Liver (tissue), 9 donors: ENCODE results near the gene LYST. TPM values are rescaled to one million over a fixed set of nuclear protein-coding genes. Genes with fewer than 3 reads are reported as not detected.

Experiments used
- DNase-seq: peaks from one replicate; pipeline ENCODE4 v3.0.0-alpha.2; 2017; ENCODE audit warnings: low spot score
- H3K27ac ChIP-seq, 2 donors: one replicate each; pipeline ENCODE4 v1.7.0; 2013; ENCODE audit warnings: inconsistent platforms in 2 of 2, low read length in 2 of 2, control low read depth in 1 of 2, low read depth in 1 of 2, mild to moderate bottlenecking in 1 of 2
- H3K27me3 ChIP-seq, 4 donors: one replicate each; pipeline versions ENCODE4 v1.6.1 to v1.7.0; 2013; ENCODE audit warnings: low read length in 3 of 4, inconsistent platforms in 1 of 4, mild to moderate bottlenecking in 1 of 4, moderate library complexity in 1 of 4; ENCODE audit not compliant: control insufficient read depth in 4 of 4, insufficient read depth in 4 of 4
- H3K36me3 ChIP-seq, 4 donors: one replicate each; pipeline versions ENCODE4 v1.6.1 to v1.7.0; 2013; ENCODE audit warnings: low read length in 3 of 4, mild to moderate bottlenecking in 3 of 4, low read depth in 1 of 4, moderate library complexity in 1 of 4; ENCODE audit not compliant: control insufficient read depth in 4 of 4, insufficient read depth in 3 of 4
- H3K4me1 ChIP-seq, 4 donors: one replicate each; pipeline versions ENCODE4 v1.6.1 to v1.7.0; 2013; ENCODE audit warnings: low read length in 3 of 4, mild to moderate bottlenecking in 3 of 4, moderate library complexity in 1 of 4; ENCODE audit not compliant: control insufficient read depth in 4 of 4, insufficient read depth in 4 of 4
- H3K4me3 ChIP-seq, 3 donors: one replicate each; pipeline versions ENCODE4 v1.6.1 to v1.7.0; 2013; ENCODE audit warnings: low read length in 3 of 3, control low read depth in 1 of 3, low read depth in 1 of 3, mild to moderate bottlenecking in 1 of 3
- H3K9ac ChIP-seq, 2 donors: one replicate each; pipeline ENCODE4 v1.7.0; 2013; ENCODE audit warnings: low read length in 2 of 2, mild to moderate bottlenecking in 2 of 2, moderate library complexity in 2 of 2, control low read depth in 1 of 2, low read depth in 1 of 2
- H3K9me3 ChIP-seq, 4 donors: one replicate each; pipeline versions ENCODE4 v1.6.1 to v1.7.0; 2013; ENCODE audit warnings: low read length in 3 of 4; ENCODE audit not compliant: control insufficient read depth in 4 of 4
- EGR1 ChIP-seq, 2 donors: IDR thresholded peaks; 2 replicates each; pipeline ENCODE4 v1.6.1; 2016 to 2018; ENCODE audit warnings: antibody characterized with exemption in 2 of 2, low read depth in 2 of 2
- FOXA1 ChIP-seq: IDR thresholded peaks from 2 replicates; pipeline ENCODE4 v1.6.1; 2016; ENCODE audit warnings: antibody characterized with exemption
- FOXA2 ChIP-seq: IDR thresholded peaks from 2 replicates; pipeline ENCODE4 v1.6.1; 2016; ENCODE audit warnings: antibody characterized with exemption
- GABPA ChIP-seq, 2 donors: IDR thresholded peaks in 1 of 2; conservative IDR thresholded peaks in 1 of 2; 2 replicates each; pipeline ENCODE4 v1.6.1; 2016; ENCODE audit warnings: antibody characterized with exemption in 2 of 2, mild to moderate bottlenecking in 1 of 2, moderate library complexity in 1 of 2
- HNF4A ChIP-seq, 2 donors: conservative IDR thresholded peaks; 2 replicates each; pipeline ENCODE4 v1.6.1; 2016; ENCODE audit warnings: antibody characterized with exemption in 2 of 2, mild to moderate bottlenecking in 2 of 2
- HNF4G ChIP-seq: IDR thresholded peaks from 2 replicates; pipeline ENCODE4 v1.6.1; 2016; ENCODE audit warnings: antibody characterized with exemption
- JUND ChIP-seq, 2 donors: IDR thresholded peaks; 2 replicates each; pipeline ENCODE4 v1.6.1; 2016; ENCODE audit warnings: antibody characterized with exemption in 2 of 2
- NR2F2 ChIP-seq: IDR thresholded peaks from 2 replicates; pipeline ENCODE4 v1.6.1; 2016; ENCODE audit warnings: antibody characterized with exemption
- RAD21 ChIP-seq, 2 donors: IDR thresholded peaks; 2 replicates each; pipeline ENCODE4 v1.6.1; 2016; ENCODE audit warnings: antibody characterized with exemption in 2 of 2, mild to moderate bottlenecking in 2 of 2
- RXRA ChIP-seq, 2 donors: IDR thresholded peaks; 2 replicates each; pipeline ENCODE4 v1.6.1; 2017 to 2018; ENCODE audit warnings: antibody characterized with exemption in 2 of 2, mild to moderate bottlenecking in 1 of 2
- SP1 ChIP-seq: IDR thresholded peaks from 2 replicates; pipeline ENCODE4 v1.6.1; 2018; ENCODE audit warnings: antibody characterized with exemption, mild to moderate bottlenecking
- TAF1 ChIP-seq: conservative IDR thresholded peaks from 2 replicates; pipeline ENCODE4 v1.6.1; 2016; ENCODE audit warnings: antibody characterized with exemption, mild to moderate bottlenecking
- YY1 ChIP-seq: IDR thresholded peaks from 2 replicates; pipeline ENCODE4 v1.6.1; 2016; ENCODE audit warnings: antibody characterized with exemption, mild to moderate bottlenecking
- WGBS: extraction: QIAGEN DNeasy Blood & Tissue Kit; methylation state at CpG from one replicate; pipeline ENCODE4 v1.1.7; 2013; 5-methylcytosine and 5-hydroxymethylcytosine counted together
- polyA plus RNA-seq, 2 donors: library from polyadenylated mRNA; stranded (reverse) in 1 of 2; unstranded in 1 of 2; fragments of 200-250 nt in 1 of 2; fragments of >200 nt in 1 of 2; fragmentation: Nextera tagmentation in 1 of 2; extraction: Ambion mirVana in 1 of 2; gene quantifications; one replicate each; pipeline versions ENCODE4 v1.2.1 to v1.2.3, GENCODE V29; 2013 to 2015
- total RNA-seq, 2 donors: library from RNA; depleted of rRNA; stranded (reverse); fragments of >200 nt; gene quantifications; one replicate each; pipeline ENCODE4 v1.2.3, GENCODE V29; 2014
- TF ChIP-seq, protein P1 (sequence below): IDR thresholded peaks from 2 replicates; pipeline ENCODE4 v1.6.1; 2016; ENCODE audit warnings: antibody characterized with exemption
- TF ChIP-seq, protein P2 (sequence below): IDR thresholded peaks from 2 replicates; pipeline ENCODE4 v1.6.1; 2016; ENCODE audit warnings: antibody characterized with exemption
- TF ChIP-seq, protein P3 (sequence below): fragments of 150-350 bp; IDR thresholded peaks from 2 replicates; pipeline ENCODE4 v1.5.1; 2017; ENCODE audit warnings: improper control_type of control experiment, low read depth, low read length; ENCODE audit not compliant: missing input control
- TF ChIP-seq, protein P4 (sequence below): IDR thresholded peaks from 2 replicates; pipeline ENCODE4 v1.6.1; 2016; ENCODE audit warnings: antibody characterized with exemption, mild to moderate bottlenecking
- TF ChIP-seq, protein P5 (sequence below): IDR thresholded peaks from 2 replicates; pipeline ENCODE4 v1.6.1; 2016; ENCODE audit warnings: antibody characterized with exemption
- donor health status: healthy.
- donor health status: healthy.
- donor health status: healthy.
- donor health status: healthy.
- donor health status: healthy.

Gene LYST
- total and polyA plus RNA-seq, 4 donors: 3.4 to 45.9 (median 14.2) TPM

DNA sequence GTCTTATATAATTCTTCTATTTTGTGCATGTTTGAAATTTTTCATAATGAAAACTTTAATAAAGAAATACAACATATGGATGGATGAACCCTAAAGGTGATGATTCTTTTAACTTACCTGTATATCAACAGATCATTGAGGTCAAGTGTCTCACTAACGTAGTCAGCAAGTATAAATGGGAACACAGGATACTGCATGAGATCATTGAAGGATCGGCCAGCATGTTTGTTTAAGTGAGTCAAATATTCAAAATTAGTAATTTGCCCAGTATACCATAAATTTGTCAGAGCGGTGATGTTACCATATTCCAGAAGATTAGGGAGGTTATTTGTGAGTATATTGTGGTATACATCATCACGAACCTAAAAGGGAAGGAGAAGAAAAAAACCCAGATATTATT, 146.2 kb downstream of the LYST start:
- TF ChIP-seq TAF1: no peak
- TF ChIP-seq, protein P1, sequence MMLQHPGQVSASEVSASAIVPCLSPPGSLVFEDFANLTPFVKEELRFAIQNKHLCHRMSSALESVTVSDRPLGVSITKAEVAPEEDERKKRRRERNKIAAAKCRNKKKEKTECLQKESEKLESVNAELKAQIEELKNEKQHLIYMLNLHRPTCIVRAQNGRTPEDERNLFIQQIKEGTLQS: no peak
- H3K4me3 ChIP-seq: no peak overlapping the region
- WGBS: 92% methylated on average over 4 of the region's 4 CpGs
- no peak overlapping the region for H3K9ac ChIP-seq
- H3K36me3 ChIP-seq: peaks cover 5 to 43% (median 27%) of the 10 kb centered on the region in 4 donors
- no peak overlapping the region for H3K27ac ChIP-seq
- no peak for DNase-seq
- H3K9me3 ChIP-seq: no peaks in the 10 kb centered on the region
- H3K4me1 ChIP-seq: no peaks in the 10 kb centered on the region
- H3K27me3 ChIP-seq: no peaks in the 10 kb centered on the region

DNA sequence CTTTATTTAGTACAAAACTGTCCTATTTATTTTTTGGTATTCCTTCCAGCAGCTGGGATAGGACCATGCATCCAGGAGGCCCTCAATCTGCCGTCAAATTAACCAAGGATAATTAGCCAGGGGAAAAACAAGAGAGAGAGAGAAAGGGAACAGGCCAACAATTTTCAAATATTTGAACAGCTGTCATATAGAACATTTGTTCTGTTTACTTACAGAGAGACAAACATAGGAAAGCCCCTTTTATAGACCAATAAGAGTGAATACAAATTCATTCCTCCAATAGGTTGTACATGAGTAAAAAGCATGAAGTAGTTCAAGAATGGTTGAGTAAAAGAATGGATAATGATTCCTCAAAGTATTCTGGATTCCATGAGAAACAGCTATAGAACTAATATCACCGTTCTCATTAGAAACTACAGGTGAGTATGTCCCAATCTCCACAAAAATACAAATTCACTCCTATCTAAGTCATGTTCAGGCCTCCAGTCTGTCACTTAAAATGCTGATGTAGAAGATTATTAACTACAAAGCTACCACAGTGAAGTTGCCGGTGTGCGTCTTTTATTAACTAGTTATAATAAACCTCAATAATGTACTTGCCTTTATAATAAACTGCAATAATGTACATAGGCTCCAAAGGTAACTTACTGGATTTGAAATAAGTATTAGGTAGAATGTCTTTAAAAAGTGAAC, 152.4 kb downstream of the LYST start:
- TF ChIP-seq EGR1 (IDR thresholded peaks at IDR 0.05; ENCODE audit: low read depth in 2 of 2): no peak
- no peak for TF ChIP-seq GABPA (IDR thresholded peaks at IDR 0.05 in 1 of 2, conservative IDR thresholded peaks at IDR 0.05 in 1 of 2)
- TF ChIP-seq FOXA1: no peak
- TF ChIP-seq HNF4A (conservative IDR thresholded peaks at IDR 0.05): no peak
- no peak for TF ChIP-seq TAF1
- TF ChIP-seq JUND (IDR thresholded peaks at IDR 0.05): no peak
- TF ChIP-seq RXRA (IDR thresholded peaks at IDR 0.05): no peak
- TF ChIP-seq, protein P2, sequence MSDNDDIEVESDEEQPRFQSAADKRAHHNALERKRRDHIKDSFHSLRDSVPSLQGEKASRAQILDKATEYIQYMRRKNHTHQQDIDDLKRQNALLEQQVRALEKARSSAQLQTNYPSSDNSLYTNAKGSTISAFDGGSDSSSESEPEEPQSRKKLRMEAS: no peak
- no peak for TF ChIP-seq SP1
- TF ChIP-seq, protein P3, sequence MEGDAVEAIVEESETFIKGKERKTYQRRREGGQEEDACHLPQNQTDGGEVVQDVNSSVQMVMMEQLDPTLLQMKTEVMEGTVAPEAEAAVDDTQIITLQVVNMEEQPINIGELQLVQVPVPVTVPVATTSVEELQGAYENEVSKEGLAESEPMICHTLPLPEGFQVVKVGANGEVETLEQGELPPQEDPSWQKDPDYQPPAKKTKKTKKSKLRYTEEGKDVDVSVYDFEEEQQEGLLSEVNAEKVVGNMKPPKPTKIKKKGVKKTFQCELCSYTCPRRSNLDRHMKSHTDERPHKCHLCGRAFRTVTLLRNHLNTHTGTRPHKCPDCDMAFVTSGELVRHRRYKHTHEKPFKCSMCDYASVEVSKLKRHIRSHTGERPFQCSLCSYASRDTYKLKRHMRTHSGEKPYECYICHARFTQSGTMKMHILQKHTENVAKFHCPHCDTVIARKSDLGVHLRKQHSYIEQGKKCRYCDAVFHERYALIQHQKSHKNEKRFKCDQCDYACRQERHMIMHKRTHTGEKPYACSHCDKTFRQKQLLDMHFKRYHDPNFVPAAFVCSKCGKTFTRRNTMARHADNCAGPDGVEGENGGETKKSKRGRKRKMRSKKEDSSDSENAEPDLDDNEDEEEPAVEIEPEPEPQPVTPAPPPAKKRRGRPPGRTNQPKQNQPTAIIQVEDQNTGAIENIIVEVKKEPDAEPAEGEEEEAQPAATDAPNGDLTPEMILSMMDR: no peak
- TF ChIP-seq HNF4G: no peak
- TF ChIP-seq, protein P1: no peak
- TF ChIP-seq RAD21 (IDR thresholded peaks at IDR 0.05): no peak
- TF ChIP-seq, protein P4, sequence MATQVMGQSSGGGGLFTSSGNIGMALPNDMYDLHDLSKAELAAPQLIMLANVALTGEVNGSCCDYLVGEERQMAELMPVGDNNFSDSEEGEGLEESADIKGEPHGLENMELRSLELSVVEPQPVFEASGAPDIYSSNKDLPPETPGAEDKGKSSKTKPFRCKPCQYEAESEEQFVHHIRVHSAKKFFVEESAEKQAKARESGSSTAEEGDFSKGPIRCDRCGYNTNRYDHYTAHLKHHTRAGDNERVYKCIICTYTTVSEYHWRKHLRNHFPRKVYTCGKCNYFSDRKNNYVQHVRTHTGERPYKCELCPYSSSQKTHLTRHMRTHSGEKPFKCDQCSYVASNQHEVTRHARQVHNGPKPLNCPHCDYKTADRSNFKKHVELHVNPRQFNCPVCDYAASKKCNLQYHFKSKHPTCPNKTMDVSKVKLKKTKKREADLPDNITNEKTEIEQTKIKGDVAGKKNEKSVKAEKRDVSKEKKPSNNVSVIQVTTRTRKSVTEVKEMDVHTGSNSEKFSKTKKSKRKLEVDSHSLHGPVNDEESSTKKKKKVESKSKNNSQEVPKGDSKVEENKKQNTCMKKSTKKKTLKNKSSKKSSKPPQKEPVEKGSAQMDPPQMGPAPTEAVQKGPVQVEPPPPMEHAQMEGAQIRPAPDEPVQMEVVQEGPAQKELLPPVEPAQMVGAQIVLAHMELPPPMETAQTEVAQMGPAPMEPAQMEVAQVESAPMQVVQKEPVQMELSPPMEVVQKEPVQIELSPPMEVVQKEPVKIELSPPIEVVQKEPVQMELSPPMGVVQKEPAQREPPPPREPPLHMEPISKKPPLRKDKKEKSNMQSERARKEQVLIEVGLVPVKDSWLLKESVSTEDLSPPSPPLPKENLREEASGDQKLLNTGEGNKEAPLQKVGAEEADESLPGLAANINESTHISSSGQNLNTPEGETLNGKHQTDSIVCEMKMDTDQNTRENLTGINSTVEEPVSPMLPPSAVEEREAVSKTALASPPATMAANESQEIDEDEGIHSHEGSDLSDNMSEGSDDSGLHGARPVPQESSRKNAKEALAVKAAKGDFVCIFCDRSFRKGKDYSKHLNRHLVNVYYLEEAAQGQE: no peak
- no peak for TF ChIP-seq FOXA2
- TF ChIP-seq NR2F2: no peak
- no peak for TF ChIP-seq YY1
- TF ChIP-seq, protein P5, sequence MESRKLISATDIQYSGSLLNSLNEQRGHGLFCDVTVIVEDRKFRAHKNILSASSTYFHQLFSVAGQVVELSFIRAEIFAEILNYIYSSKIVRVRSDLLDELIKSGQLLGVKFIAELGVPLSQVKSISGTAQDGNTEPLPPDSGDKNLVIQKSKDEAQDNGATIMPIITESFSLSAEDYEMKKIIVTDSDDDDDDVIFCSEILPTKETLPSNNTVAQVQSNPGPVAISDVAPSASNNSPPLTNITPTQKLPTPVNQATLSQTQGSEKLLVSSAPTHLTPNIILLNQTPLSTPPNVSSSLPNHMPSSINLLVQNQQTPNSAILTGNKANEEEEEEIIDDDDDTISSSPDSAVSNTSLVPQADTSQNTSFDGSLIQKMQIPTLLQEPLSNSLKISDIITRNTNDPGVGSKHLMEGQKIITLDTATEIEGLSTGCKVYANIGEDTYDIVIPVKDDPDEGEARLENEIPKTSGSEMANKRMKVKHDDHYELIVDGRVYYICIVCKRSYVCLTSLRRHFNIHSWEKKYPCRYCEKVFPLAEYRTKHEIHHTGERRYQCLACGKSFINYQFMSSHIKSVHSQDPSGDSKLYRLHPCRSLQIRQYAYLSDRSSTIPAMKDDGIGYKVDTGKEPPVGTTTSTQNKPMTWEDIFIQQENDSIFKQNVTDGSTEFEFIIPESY: no peak
- peaks cover 2 to 31% (median 12%) of the 10 kb centered on the region in 4 donors for H3K36me3 ChIP-seq
- H3K9me3 ChIP-seq: no peaks in the 10 kb centered on the region
- H3K9ac ChIP-seq: no peak overlapping the region
- no peak overlapping the region for H3K27ac ChIP-seq
- WGBS: 80% methylated on average over 4 of the region's 4 CpGs
- H3K4me3 ChIP-seq: no peak overlapping the region
- H3K27me3 ChIP-seq: no peaks in the 10 kb centered on the region
- no peaks in the 10 kb centered on the region for H3K4me1 ChIP-seq
- DNase-seq: no peak
